22Rv1 (cell line): ENCODE data around the gene JTB.

Source experiments
- H3K27ac ChIP-seq: fragments of 450-650 bp; 2 replicates; pipeline ENCODE4 v1.5.1; 2017
- CTCF ChIP-seq: fragments of 450-650 bp; IDR thresholded peaks from 2 replicates; pipeline ENCODE4 v1.5.1; 2017; ENCODE audit warnings: mild to moderate bottlenecking
- ZFX ChIP-seq: fragments of 450-650 bp; IDR thresholded peaks from 2 replicates; pipeline ENCODE4 v1.6.1; 2017; ENCODE audit warnings: antibody characterized with exemption, borderline replicate concordance

Gene JTB

GRCh38 chr1:153936011-153936802 is 41.3 kb downstream of the JTB start:
- no peak overlapping the region for H3K27ac ChIP-seq
- no peak for TF ChIP-seq ZFX
- TF ChIP-seq CTCF, result no peak

- no peak overlapping the region for H3K27ac ChIP-seq
- TF ChIP-seq ZFX (no peak), CTCF (no peak)
Measured at GRCh38 chr1:153934746-153935145, 42.7 kb downstream of the JTB start.

- H3K27ac ChIP-seq, result no peak overlapping the region
- TF ChIP-seq ZFX (no peak), CTCF (no peak)
Measured at GRCh38 chr1:153933955-153934354, 43.5 kb downstream of the JTB start.

GRCh38 chr1:153933430-153933829 is 44.0 kb downstream of the JTB start:
- no peak overlapping the region for H3K27ac ChIP-seq
- TF ChIP-seq CTCF (no peak), ZFX (no peak)

- no peak overlapping the region for H3K27ac ChIP-seq
- no peak for TF ChIP-seq ZFX
Measured at GRCh38 chr1:153932156-153933131, 45.0 kb downstream of the JTB start.

- no peak overlapping the region for H3K27ac ChIP-seq
- TF ChIP-seq CTCF, result 0 out of 2 replicates have a peak, but pooled peaks have one; percentile 16
- TF ChIP-seq ZFX, result no peak
Measured at GRCh38 chr1:153929981-153930948, 47.2 kb downstream of the JTB start.

GRCh38 chr1:153929426-153929825 is 48.0 kb downstream of the JTB start:
- no peak for TF ChIP-seq ZFX
- no peak for TF ChIP-seq CTCF
- H3K27ac ChIP-seq, result 0 out of 2 replicates have a peak overlapping the region, but pooled peaks have one; percentile 26
